Stimulated activated naive CD8-positive, alpha-beta T cell treated with anti-CD3 and anti-CD28 coated beads, Interleukin-15, amount 100 ng/mL, for 72 hours (primary cell): Measurements from ENCODE around the gene TAF11L13.

Experiments
- ATAC-seq: fragments of 150-1000 bp; cut with Tn5 transposase; 2 replicates; pipeline ENCODE4 v1.10.0; 2021; ENCODE audit warnings: mild to moderate bottlenecking, moderate library complexity
- DNase-seq, 2 donors: peaks; one replicate each; pipeline ENCODE4 v3.0.0; 2021 to 2022
- H3K27ac Mint-ChIP-seq, 2 donors: one replicate each; pipeline ENCODE4 v1.8.0; 2022; ENCODE audit warnings: mild to moderate bottlenecking in 2 of 2, mixed read lengths in 2 of 2, moderate library complexity in 2 of 2
- H3K27me3 Mint-ChIP-seq: one replicate; pipeline ENCODE4 v1.8.0; 2022; ENCODE audit warnings: mixed read lengths
- H3K4me1 Mint-ChIP-seq: one replicate; pipeline ENCODE4 v1.8.0; 2022; ENCODE audit warnings: mild to moderate bottlenecking, mixed read lengths
- H3K4me3 Mint-ChIP-seq, 2 donors: one replicate each; pipeline ENCODE4 v1.8.0; 2022; ENCODE audit warnings: mild to moderate bottlenecking in 2 of 2, mixed read lengths in 2 of 2, moderate library complexity in 1 of 2
- H3K9me3 Mint-ChIP-seq, 2 donors: one replicate each; pipeline ENCODE4 v1.8.0; 2022; ENCODE audit warnings: mixed read lengths in 2 of 2

Gene TAF11L13

GRCh38 chr5:17655921-17656320 is 24.0 kb downstream of the TAF11L13 start:
- DNase-seq (no peak), ATAC-seq (no peak)
- no peaks in the 10 kb centered on the region for H3K27me3 Mint-ChIP-seq
- H3K4me1 Mint-ChIP-seq, result no peaks in the 10 kb centered on the region
- H3K4me3 Mint-ChIP-seq, result no peak overlapping the region
- H3K27ac Mint-ChIP-seq, result no peak overlapping the region
- H3K9me3 Mint-ChIP-seq, result peaks cover 15 to 19% of the 10 kb centered on the region in 2 donors

GRCh38 chr5:17663182-17663581 is 31.3 kb downstream of the TAF11L13 start:
- Mint-ChIP-seq H3K27me3 (no peaks in the 10 kb centered on the region), H3K4me3 (no peak overlapping the region), H3K27ac (no peak overlapping the region), H3K9me3 (peaks cover 19 to 40% of the 10 kb centered on the region in 2 donors), H3K4me1 (no peaks in the 10 kb centered on the region)
- ATAC-seq (no peak), DNase-seq (no peak)

GRCh38 chr5:17665836-17666235 is 33.9 kb downstream of the TAF11L13 start:
- no peaks in the 10 kb centered on the region for H3K27me3 Mint-ChIP-seq
- ATAC-seq, result no peak
- DNase-seq, result no peak
- no peak overlapping the region for H3K27ac Mint-ChIP-seq
- no peak overlapping the region for H3K4me3 Mint-ChIP-seq
- peaks cover 13 to 36% of the 10 kb centered on the region in 2 donors for H3K9me3 Mint-ChIP-seq
- no peaks in the 10 kb centered on the region for H3K4me1 Mint-ChIP-seq

- DNase-seq (no peak), ATAC-seq (no peak)
- H3K4me1 Mint-ChIP-seq, result no peaks in the 10 kb centered on the region
- no peak overlapping the region for H3K27ac Mint-ChIP-seq
- H3K4me3 Mint-ChIP-seq, result no peak overlapping the region
- H3K27me3 Mint-ChIP-seq, result no peaks in the 10 kb centered on the region
- peaks cover 6 to 36% of the 10 kb centered on the region in 2 donors for H3K9me3 Mint-ChIP-seq
Observed at GRCh38 chr5:17666726-17667235, 34.9 kb downstream of the TAF11L13 start.

- ATAC-seq (no peak), DNase-seq (no peak)
- H3K27me3 Mint-ChIP-seq, result no peaks in the 10 kb centered on the region
- no peak overlapping the region for H3K27ac Mint-ChIP-seq
- H3K4me3 Mint-ChIP-seq, result no peak overlapping the region
- peaks cover 18 to 34% of the 10 kb centered on the region in 2 donors for H3K9me3 Mint-ChIP-seq
- no peaks in the 10 kb centered on the region for H3K4me1 Mint-ChIP-seq
Observed at GRCh38 chr5:17670353-17670752, 38.5 kb downstream of the TAF11L13 start.

- Mint-ChIP-seq H3K9me3 (peaks cover 5 to 9% of the 10 kb centered on the region in 2 donors), H3K4me1 (no peaks in the 10 kb centered on the region), H3K27ac (no peak overlapping the region), H3K27me3 (no peaks in the 10 kb centered on the region), H3K4me3 (no peak overlapping the region)
- DNase-seq, result no peak
- no peak for ATAC-seq
Observed at GRCh38 chr5:17678751-17679324, 47.0 kb downstream of the TAF11L13 start.

- no peak for DNase-seq
- no peaks in the 10 kb centered on the region for H3K4me1 Mint-ChIP-seq
- no peaks in the 10 kb centered on the region for H3K27me3 Mint-ChIP-seq
- H3K9me3 Mint-ChIP-seq, result peaks cover 5 to 7% of the 10 kb centered on the region in 2 donors
- H3K27ac Mint-ChIP-seq, result no peak overlapping the region
- no peak for ATAC-seq
- no peak overlapping the region for H3K4me3 Mint-ChIP-seq
Observed at GRCh38 chr5:17679597-17680203, 47.8 kb downstream of the TAF11L13 start.

GRCh38 chr5:17680737-17681136 is 48.8 kb downstream of the TAF11L13 start:
- Mint-ChIP-seq H3K9me3 (peaks cover 5 to 7% of the 10 kb centered on the region in 2 donors), H3K4me1 (no peaks in the 10 kb centered on the region), H3K27ac (no peak overlapping the region), H3K27me3 (no peaks in the 10 kb centered on the region), H3K4me3 (no peak overlapping the region)
- no peak for DNase-seq
- no peak for ATAC-seq
